Esophagus squamous epithelium (tissue), 4 donors: ENCODE measurements around the gene LIMS3.
"Not testable (repeated sequence)": the region's sequence is repeated elsewhere in the genome, so short reads cannot be mapped to it uniquely, and the experiment has no call there.

Source experiments
- POLR2A ChIP-seq, 4 donors: fragments of 450-650 bp; IDR thresholded peaks; one replicate each; pipeline ENCODE4 v1.6.1; 2017; ENCODE audit warnings: antibody characterized with exemption in 4 of 4, mild to moderate bottlenecking in 4 of 4, moderate library complexity in 3 of 4
- TF ChIP-seq, protein P1 (sequence below), 6 experiments: fragments of 450-650 bp in 4 of 6; fragments of 200-600 bp in 2 of 6; sonication (generic) in 2 of 6; IDR thresholded peaks; one replicate each; pipeline ENCODE4 v1.5.1; 2016 to 2019; ENCODE audit warnings: antibody characterized with exemption in 6 of 6, mild to moderate bottlenecking in 4 of 6, moderate library complexity in 4 of 6

GRCh38 chr2:109871129-109871751, 27.2 kb upstream of the LIMS3 start:
- TF ChIP-seq, protein P1, sequence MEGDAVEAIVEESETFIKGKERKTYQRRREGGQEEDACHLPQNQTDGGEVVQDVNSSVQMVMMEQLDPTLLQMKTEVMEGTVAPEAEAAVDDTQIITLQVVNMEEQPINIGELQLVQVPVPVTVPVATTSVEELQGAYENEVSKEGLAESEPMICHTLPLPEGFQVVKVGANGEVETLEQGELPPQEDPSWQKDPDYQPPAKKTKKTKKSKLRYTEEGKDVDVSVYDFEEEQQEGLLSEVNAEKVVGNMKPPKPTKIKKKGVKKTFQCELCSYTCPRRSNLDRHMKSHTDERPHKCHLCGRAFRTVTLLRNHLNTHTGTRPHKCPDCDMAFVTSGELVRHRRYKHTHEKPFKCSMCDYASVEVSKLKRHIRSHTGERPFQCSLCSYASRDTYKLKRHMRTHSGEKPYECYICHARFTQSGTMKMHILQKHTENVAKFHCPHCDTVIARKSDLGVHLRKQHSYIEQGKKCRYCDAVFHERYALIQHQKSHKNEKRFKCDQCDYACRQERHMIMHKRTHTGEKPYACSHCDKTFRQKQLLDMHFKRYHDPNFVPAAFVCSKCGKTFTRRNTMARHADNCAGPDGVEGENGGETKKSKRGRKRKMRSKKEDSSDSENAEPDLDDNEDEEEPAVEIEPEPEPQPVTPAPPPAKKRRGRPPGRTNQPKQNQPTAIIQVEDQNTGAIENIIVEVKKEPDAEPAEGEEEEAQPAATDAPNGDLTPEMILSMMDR (IDR thresholded peaks at IDR 0.05): not testable (repeated sequence)
- TF ChIP-seq POLR2A (IDR thresholded peaks at IDR 0.05): not testable (repeated sequence)
